Measurements from ENCODE around the gene HDAC4. TPM values are rescaled to one million over a fixed set of nuclear protein-coding genes. Genes with fewer than 3 reads are reported as not detected.

Gene HDAC4
- total and polyA plus RNA-seq, 9 donors: 7.0 to 74.0 (median 46.3) TPM

DNA sequence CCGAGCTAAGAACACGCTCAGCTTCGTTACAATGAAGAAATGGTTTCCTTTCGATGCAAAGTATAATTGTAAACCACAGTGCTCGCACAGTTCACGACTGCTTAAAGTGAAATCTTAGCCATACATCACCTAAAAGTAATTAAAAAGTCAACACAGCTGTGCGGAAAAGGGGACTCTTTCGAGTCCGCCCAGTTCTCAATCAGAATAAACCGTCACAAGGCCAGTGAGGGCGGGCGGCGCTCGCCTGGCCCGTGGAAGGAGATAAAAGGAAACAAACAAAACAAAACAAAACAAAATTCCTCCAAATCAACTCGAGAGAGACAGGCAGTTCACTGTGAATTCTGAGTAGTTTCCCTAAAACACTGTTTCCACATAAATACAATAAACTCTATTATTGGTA is 352.1 kb downstream of the HDAC4 start:
- intact Hi-C loops (cut with DNase I): no loop called here
- peak in 1 of 5 donors; percentile 7 for DNase-seq
- Histone ChIP-seq H3K27me3 (no peaks in the 10 kb centered on the region), H3K9me3 (peaks cover 0 to 4% of the 10 kb centered on the region in 2 donors), H3K27ac (no peak overlapping the region), H3K36me3 (no peaks in the 10 kb centered on the region), H3K4me1 (ENCODE audit: insufficient read depth) (no peaks in the 10 kb centered on the region), H3K4me3 (no peak overlapping the region)
- 59 to 73% (median 73%) methylated on average over 16 of the region's 16 CpGs for WGBS, 3 donors
- TF ChIP-seq EP300 (IDR thresholded peaks at IDR 0.05) (no peak), POLR2A (IDR thresholded peaks at IDR 0.05) (no peak)
- TF ChIP-seq, protein P1, sequence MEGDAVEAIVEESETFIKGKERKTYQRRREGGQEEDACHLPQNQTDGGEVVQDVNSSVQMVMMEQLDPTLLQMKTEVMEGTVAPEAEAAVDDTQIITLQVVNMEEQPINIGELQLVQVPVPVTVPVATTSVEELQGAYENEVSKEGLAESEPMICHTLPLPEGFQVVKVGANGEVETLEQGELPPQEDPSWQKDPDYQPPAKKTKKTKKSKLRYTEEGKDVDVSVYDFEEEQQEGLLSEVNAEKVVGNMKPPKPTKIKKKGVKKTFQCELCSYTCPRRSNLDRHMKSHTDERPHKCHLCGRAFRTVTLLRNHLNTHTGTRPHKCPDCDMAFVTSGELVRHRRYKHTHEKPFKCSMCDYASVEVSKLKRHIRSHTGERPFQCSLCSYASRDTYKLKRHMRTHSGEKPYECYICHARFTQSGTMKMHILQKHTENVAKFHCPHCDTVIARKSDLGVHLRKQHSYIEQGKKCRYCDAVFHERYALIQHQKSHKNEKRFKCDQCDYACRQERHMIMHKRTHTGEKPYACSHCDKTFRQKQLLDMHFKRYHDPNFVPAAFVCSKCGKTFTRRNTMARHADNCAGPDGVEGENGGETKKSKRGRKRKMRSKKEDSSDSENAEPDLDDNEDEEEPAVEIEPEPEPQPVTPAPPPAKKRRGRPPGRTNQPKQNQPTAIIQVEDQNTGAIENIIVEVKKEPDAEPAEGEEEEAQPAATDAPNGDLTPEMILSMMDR (IDR thresholded peaks at IDR 0.05): no peak

DNA sequence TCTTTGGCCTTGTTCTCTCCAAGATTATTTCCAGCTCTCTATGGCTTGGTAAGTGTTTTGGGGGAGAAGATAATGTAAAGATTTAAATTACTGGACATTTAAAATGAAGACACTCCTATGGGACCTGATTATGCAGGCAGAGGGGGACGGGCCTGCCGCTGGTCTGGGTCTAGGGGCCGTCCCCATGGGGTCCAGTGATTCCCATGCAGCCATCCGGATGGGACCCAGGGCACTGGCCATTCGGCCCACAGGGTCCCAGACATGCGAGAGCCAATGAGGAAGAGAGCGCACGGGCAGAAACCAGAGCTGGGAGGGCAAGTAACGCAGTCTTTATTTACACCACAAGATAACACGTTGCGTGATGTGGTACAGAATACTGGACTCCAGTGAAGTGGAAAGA is 353.0 kb downstream of the HDAC4 start:
- Histone ChIP-seq H3K4me1 (ENCODE audit: insufficient read depth) (no peaks in the 10 kb centered on the region), H3K9me3 (peaks cover 0 to 4% of the 10 kb centered on the region in 2 donors), H3K36me3 (no peaks in the 10 kb centered on the region), H3K27me3 (no peaks in the 10 kb centered on the region), H3K27ac (no peak overlapping the region), H3K4me3 (no peak overlapping the region)
- TF ChIP-seq, protein P1 (IDR thresholded peaks at IDR 0.05): no peak
- no peak for TF ChIP-seq EP300 (IDR thresholded peaks at IDR 0.05)
- TF ChIP-seq POLR2A (IDR thresholded peaks at IDR 0.05): no peak
- peak in 1 of 5 donors; percentile 17 for DNase-seq
- intact Hi-C loops (cut with DNase I): no loop called here
- WGBS, 3 donors: 94 to 97% (median 96%) methylated on average over 11 of the region's 11 CpGs

DNA sequence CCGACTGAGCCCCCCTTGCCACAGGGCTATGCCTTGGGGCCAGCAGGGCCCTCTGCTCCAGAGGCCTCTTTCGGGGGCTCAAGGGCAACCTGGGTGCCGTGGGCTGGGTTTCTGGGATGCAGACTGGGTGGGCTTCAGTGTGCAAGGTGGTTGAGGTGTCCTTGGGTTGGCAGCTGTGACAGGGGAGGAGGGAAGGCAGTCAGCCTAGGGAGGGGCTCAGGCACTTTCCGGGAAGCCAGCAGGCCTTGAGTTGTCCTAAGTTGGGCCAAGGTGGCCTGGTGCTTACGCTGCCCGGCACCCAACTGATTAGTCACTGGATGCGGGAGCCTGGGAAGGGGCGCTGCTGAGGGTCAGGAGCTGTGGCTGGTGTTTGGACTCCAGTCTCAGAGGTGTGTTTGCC is 353.4 kb downstream of the HDAC4 start:
- Histone ChIP-seq H3K9me3 (peaks cover 0 to 4% of the 10 kb centered on the region in 2 donors), H3K27me3 (no peaks in the 10 kb centered on the region), H3K4me1 (ENCODE audit: insufficient read depth) (no peaks in the 10 kb centered on the region), H3K36me3 (no peaks in the 10 kb centered on the region), H3K27ac (no peak overlapping the region), H3K4me3 (no peak overlapping the region)
- intact Hi-C loops (cut with DNase I): no loop called here
- peak in 2 of 5 donors; percentile 9 to 26 for DNase-seq
- 93 to 95% (median 95%) methylated on average over 8 of the region's 8 CpGs for WGBS, 3 donors
- TF ChIP-seq POLR2A (IDR thresholded peaks at IDR 0.05) (no peak), EP300 (IDR thresholded peaks at IDR 0.05) (no peak)
- TF ChIP-seq, protein P1 (IDR thresholded peaks at IDR 0.05): no peak

DNA sequence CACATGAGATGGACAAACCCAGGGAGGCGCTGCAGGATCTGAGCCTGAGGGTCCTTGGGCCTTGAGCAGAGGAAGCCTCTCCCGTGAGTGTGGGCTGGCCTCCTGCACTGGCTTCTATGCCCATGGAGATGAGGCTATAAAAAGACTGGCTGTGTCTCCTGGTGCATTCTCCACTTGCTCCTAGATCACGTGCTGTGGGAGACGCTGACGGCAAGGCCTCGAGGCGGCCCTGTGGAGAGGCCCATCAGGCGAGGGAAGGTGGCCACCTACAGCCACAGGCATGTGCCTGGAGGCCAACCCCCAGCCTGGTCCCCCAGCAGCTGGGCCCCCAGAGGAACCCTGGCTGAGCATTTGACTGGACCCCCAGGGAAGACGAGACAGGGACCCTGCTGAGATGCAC is 354.0 kb downstream of the HDAC4 start:
- Histone ChIP-seq H3K27ac (no peak overlapping the region), H3K4me1 (ENCODE audit: insufficient read depth) (no peaks in the 10 kb centered on the region), H3K36me3 (no peaks in the 10 kb centered on the region), H3K27me3 (no peaks in the 10 kb centered on the region), H3K4me3 (no peak overlapping the region), H3K9me3 (peaks cover 0 to 4% of the 10 kb centered on the region in 2 donors)
- WGBS, 3 donors: 90 to 94% (median 93%) methylated on average over 9 of the region's 9 CpGs
- TF ChIP-seq, protein P1 (IDR thresholded peaks at IDR 0.05): no peak
- no peak for TF ChIP-seq POLR2A (IDR thresholded peaks at IDR 0.05)
- no peak for TF ChIP-seq EP300 (IDR thresholded peaks at IDR 0.05)
- intact Hi-C loops (cut with DNase I): no loop called here
- peak in 2 of 5 donors; percentile 8 to 20 for DNase-seq
